HepG2 (cell line): ENCODE measurements around the gene SNPH. TPM values are rescaled to one million over a fixed set of nuclear protein-coding genes. Genes with fewer than 3 reads are reported as not detected.

ENCODE experiments used
- AKAP8 ChIP-seq: sonication (generic); formaldehyde crosslinking; IDR thresholded peaks from 2 replicates; pipeline ENCODE4 v1.5.1; 2020; ENCODE audit warnings: mild to moderate bottlenecking, missing genetic modification reagents
- ELF4 ChIP-seq: sonication (generic); formaldehyde crosslinking; IDR thresholded peaks from 2 replicates; pipeline ENCODE4 v1.5.0; 2020; ENCODE audit warnings: missing genetic modification reagents, mild to moderate bottlenecking, moderate library complexity, borderline replicate concordance
- ETV6 ChIP-seq: sonication (generic); formaldehyde crosslinking; conservative IDR thresholded peaks from 2 replicates; pipeline ENCODE4 v1.4.0; 2020; ENCODE audit warnings: missing genetic modification reagents
- FOXC1 ChIP-seq: sonication (generic); formaldehyde crosslinking; IDR thresholded peaks from 2 replicates; pipeline ENCODE4 v1.8.0; 2022; ENCODE audit warnings: mild to moderate bottlenecking, missing genetic modification reagents, borderline replicate concordance
- HNRNPK ChIP-seq: fragments of 200-400 bp; formaldehyde crosslinking; IDR thresholded peaks from 2 replicates; pipeline ENCODE4 v1.6.1; 2018; ENCODE audit warnings: low read length, low read depth, moderate library complexity, mild to moderate bottlenecking; ENCODE audit not compliant: poor library complexity, severe bottlenecking
- HNRNPLL ChIP-seq: fragments of 200-400 bp; formaldehyde crosslinking; IDR thresholded peaks from 2 replicates; pipeline ENCODE4 v1.6.1; 2017; ENCODE audit warnings: mild to moderate bottlenecking, low read depth, low read length; ENCODE audit not compliant: poor library complexity, severe bottlenecking
- IRF2 ChIP-seq: IDR thresholded peaks from 2 replicates; pipeline ENCODE4 v1.6.1; 2018; ENCODE audit warnings: missing genetic modification reagents, missing compliant biosample characterization
- PCBP1 ChIP-seq: fragments of 200-400 bp; formaldehyde crosslinking; IDR thresholded peaks from 2 replicates; pipeline ENCODE4 v1.6.1; 2017; ENCODE audit warnings: mild to moderate bottlenecking, low read depth, low read length, borderline replicate concordance
- REPIN1 ChIP-seq: sonication (generic); formaldehyde crosslinking; IDR thresholded peaks from 2 replicates; pipeline ENCODE4 v1.8.0; 2022; ENCODE audit warnings: missing genetic modification reagents, low read depth, mild to moderate bottlenecking, borderline replicate concordance
- RXRA ChIP-seq: sonication (generic); formaldehyde crosslinking; IDR thresholded peaks from 2 replicates; pipeline ENCODE4 v1.5.1; 2020; ENCODE audit warnings: missing genetic modification reagents
- SAFB2 ChIP-seq: sonication (generic); formaldehyde crosslinking; IDR thresholded peaks from 2 replicates; pipeline ENCODE4 v1.5.1; 2020; ENCODE audit warnings: missing genetic modification reagents, low read depth, mild to moderate bottlenecking, borderline replicate concordance
- SOX6 ChIP-seq, 2 experiments: fragments of 450-650 bp in 1 of 2; sonication (generic) in 1 of 2; formaldehyde crosslinking in 1 of 2; IDR thresholded peaks; 2 replicates each; pipeline versions ENCODE4 v1.4.0 to v1.6.1; 2017 to 2020; ENCODE audit warnings: antibody characterized with exemption in 1 of 2, mild to moderate bottlenecking in 1 of 2, missing genetic modification reagents in 1 of 2
- TEAD2 ChIP-seq: sonication (generic); formaldehyde crosslinking; IDR thresholded peaks from 2 replicates; pipeline ENCODE4 v1.9.0; 2021; ENCODE audit warnings: missing genetic modification reagents
- ZBTB7A ChIP-seq: sonication (generic); formaldehyde crosslinking; IDR thresholded peaks from 2 replicates; pipeline ENCODE4 v1.8.0; 2022; ENCODE audit warnings: mild to moderate bottlenecking, missing genetic modification reagents
- ZFX ChIP-seq: sonication (generic); formaldehyde crosslinking; IDR thresholded peaks from 2 replicates; pipeline ENCODE4 v1.4.0; 2020; ENCODE audit warnings: mild to moderate bottlenecking, low read depth, missing genetic modification reagents, moderate library complexity
- ZNF225 ChIP-seq: sonication (generic); formaldehyde crosslinking; IDR thresholded peaks from 2 replicates; pipeline ENCODE4 v1.4.0; 2020; ENCODE audit warnings: mild to moderate bottlenecking, missing genetic modification reagents
- ZNF263 ChIP-seq: sonication (generic); formaldehyde crosslinking; IDR thresholded peaks from 2 replicates; pipeline ENCODE4 v1.4.0; 2020; ENCODE audit warnings: missing genetic modification reagents
- ZNF672 ChIP-seq: sonication (generic); formaldehyde crosslinking; IDR thresholded peaks from 2 replicates; pipeline ENCODE4 v1.8.1; 2022; ENCODE audit warnings: missing genetic modification reagents
- ZNF747 ChIP-seq: sonication (generic); formaldehyde crosslinking; IDR thresholded peaks from 2 replicates; pipeline ENCODE4 v1.8.1; 2023; ENCODE audit warnings: missing genetic modification reagents, mild to moderate bottlenecking, borderline replicate concordance
- ZSCAN25 ChIP-seq: sonication (generic); formaldehyde crosslinking; IDR thresholded peaks from 2 replicates; pipeline ENCODE4 v1.8.0; 2022; ENCODE audit warnings: mild to moderate bottlenecking, missing genetic modification reagents
- polyA plus RNA-seq, 8 experiments: library from polyadenylated mRNA; depleted of rRNA in 3 of 8; stranded (reverse) in 7 of 8; unstranded in 1 of 8; fragments of >200 nt; fragmentation: Illumina TruSeq in 4 of 8; extraction: Trizol in 4 of 8; gene quantifications; 2 replicates each; pipeline versions ENCODE4 v1.2.1 to v1.2.3, GENCODE V29; 2011 to 2016; ENCODE audit warnings: low read depth in 4 of 8, missing spikeins in 1 of 8, mixed read lengths in 1 of 8; ENCODE audit not compliant: insufficient read depth in 1 of 8
- total RNA-seq, 5 experiments: library from RNA; depleted of rRNA; stranded (reverse); fragments of >200 nt; fragmentation: Illumina TruSeq; extraction: Trizol; gene quantifications; 2 replicates each; pipeline ENCODE4 v1.2.3, GENCODE V29; 2016; ENCODE audit warnings: low read depth in 1 of 5
- TF ChIP-seq, protein P1 (sequence below): sonication (generic); formaldehyde crosslinking; IDR thresholded peaks from 2 replicates; pipeline ENCODE4 v1.4.0; 2020; ENCODE audit warnings: mild to moderate bottlenecking, missing genetic modification reagents
- TF ChIP-seq, protein P2 (sequence below): IDR thresholded peaks from 2 replicates; pipeline ENCODE4 v1.4.0; 2020; ENCODE audit warnings: mild to moderate bottlenecking, missing genetic modification reagents

SNPH gene
- total and polyA plus RNA-seq, 2 of the 13 experiments (the other 11 are each of a cell fraction or from before 2014, with no cell fraction given): 0.09 TPM; not detected in 1

DNA sequence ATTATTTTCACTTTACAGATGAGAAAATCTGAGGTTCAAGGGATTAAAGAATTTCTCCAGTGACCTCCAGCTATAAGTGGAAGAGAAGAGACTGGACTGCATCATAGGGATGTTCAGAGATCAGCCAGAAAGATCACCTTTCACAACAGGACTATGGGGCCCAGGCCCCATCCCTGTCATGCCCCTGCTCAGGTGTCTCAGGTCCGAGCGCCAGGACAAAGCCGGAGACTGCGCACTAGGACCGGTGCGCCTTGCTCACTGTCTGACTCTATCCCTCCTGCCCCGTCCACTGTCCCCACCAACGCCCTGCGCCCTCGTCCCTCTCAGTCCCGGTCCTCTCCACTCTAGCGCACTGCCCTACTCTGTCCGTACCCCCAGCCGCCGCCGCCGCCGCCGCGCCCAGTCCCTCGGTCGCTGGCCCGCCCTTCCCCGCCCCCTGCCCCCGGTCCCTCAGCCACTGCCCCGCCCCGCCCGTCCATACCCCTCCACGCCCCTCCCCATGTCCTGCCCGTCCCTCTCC lies 40.8 kb upstream of the SNPH start (continued):
- TF ChIP-seq FOXC1 (CRISPR knock-in tag) (0 out of 2 replicates have a peak, but pooled peaks have one; percentile 10), ZNF672 (CRISPR knock-in tag) (peak; percentile 73; the same call in 1 of the 2 replicates), PCBP1 (0 out of 2 replicates have a peak, but pooled peaks have one; percentile 31), ETV6 (CRISPR knock-in tag) (0 out of 2 replicates have a peak, but pooled peaks have one; percentile 43), IRF2 (CRISPR knock-in tag) (0 out of 2 replicates have a peak, but pooled peaks have one; percentile 13), REPIN1 (CRISPR knock-in tag) (0 out of 2 replicates have a peak, but pooled peaks have one; percentile 33), HNRNPLL (peak; percentile 57), ZNF263 (CRISPR knock-in tag) (peak; percentile 74), SOX6 (IDR thresholded peaks at IDR 0.05) (no peak), SOX6 (CRISPR knock-in tag; IDR thresholded peaks at IDR 0.05) (0 out of 2 replicates have a peak, but pooled peaks have one; percentile 30), AKAP8 (CRISPR knock-in tag) (0 out of 2 replicates have a peak, but pooled peaks have one; percentile 38), ZSCAN25 (peak; percentile 86), ZNF225 (CRISPR knock-in tag) (0 out of 2 replicates have a peak, but pooled peaks have one; percentile 52), RXRA (CRISPR knock-in tag) (0 out of 2 replicates have a peak, but pooled peaks have one; percentile 38), TEAD2 (CRISPR knock-in tag) (no peak), ZNF747 (CRISPR knock-in tag) (no peak), ELF4 (CRISPR knock-in tag) (no peak), ZBTB7A (CRISPR knock-in tag) (peak; percentile 44; the same call in 1 of the 2 replicates), ZFX (CRISPR knock-in tag) (0 out of 2 replicates have a peak, but pooled peaks have one; percentile 14), SAFB2 (peak; percentile 29; the same call in 1 of the 2 replicates), HNRNPK (peak; percentile 82)
- TF ChIP-seq, protein P1, sequence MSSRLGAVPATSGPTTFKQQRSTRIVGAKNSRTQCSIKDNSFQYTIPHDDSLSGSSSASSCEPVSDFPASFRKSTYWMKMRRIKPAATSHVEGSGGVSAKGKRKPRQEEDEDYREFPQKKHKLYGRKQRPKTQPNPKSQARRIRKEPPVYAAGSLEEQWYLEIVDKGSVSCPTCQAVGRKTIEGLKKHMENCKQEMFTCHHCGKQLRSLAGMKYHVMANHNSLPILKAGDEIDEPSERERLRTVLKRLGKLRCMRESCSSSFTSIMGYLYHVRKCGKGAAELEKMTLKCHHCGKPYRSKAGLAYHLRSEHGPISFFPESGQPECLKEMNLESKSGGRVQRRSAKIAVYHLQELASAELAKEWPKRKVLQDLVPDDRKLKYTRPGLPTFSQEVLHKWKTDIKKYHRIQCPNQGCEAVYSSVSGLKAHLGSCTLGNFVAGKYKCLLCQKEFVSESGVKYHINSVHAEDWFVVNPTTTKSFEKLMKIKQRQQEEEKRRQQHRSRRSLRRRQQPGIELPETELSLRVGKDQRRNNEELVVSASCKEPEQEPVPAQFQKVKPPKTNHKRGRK (CRISPR knock-in tag): 0 out of 2 replicates have a peak, but pooled peaks have one; percentile 48
- TF ChIP-seq, protein P2, sequence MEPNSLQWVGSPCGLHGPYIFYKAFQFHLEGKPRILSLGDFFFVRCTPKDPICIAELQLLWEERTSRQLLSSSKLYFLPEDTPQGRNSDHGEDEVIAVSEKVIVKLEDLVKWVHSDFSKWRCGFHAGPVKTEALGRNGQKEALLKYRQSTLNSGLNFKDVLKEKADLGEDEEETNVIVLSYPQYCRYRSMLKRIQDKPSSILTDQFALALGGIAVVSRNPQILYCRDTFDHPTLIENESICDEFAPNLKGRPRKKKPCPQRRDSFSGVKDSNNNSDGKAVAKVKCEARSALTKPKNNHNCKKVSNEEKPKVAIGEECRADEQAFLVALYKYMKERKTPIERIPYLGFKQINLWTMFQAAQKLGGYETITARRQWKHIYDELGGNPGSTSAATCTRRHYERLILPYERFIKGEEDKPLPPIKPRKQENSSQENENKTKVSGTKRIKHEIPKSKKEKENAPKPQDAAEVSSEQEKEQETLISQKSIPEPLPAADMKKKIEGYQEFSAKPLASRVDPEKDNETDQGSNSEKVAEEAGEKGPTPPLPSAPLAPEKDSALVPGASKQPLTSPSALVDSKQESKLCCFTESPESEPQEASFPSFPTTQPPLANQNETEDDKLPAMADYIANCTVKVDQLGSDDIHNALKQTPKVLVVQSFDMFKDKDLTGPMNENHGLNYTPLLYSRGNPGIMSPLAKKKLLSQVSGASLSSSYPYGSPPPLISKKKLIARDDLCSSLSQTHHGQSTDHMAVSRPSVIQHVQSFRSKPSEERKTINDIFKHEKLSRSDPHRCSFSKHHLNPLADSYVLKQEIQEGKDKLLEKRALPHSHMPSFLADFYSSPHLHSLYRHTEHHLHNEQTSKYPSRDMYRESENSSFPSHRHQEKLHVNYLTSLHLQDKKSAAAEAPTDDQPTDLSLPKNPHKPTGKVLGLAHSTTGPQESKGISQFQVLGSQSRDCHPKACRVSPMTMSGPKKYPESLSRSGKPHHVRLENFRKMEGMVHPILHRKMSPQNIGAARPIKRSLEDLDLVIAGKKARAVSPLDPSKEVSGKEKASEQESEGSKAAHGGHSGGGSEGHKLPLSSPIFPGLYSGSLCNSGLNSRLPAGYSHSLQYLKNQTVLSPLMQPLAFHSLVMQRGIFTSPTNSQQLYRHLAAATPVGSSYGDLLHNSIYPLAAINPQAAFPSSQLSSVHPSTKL (CRISPR knock-in tag): 0 out of 2 replicates have a peak, but pooled peaks have one; percentile 5
